Activated naive CD4-positive, alpha-beta T cell treated with anti-CD3 and anti-CD28 coated beads, Interleukin-2, amount 50 U/mL, for 24 hours (primary cell): ENCODE measurements around the gene FOXF1.
A peak's percentile ranks its signal among the peaks of the same experiment; 100 is the strongest.

ENCODE experiments used
- H3K27ac Mint-ChIP-seq: one replicate; pipeline ENCODE4 v1.8.0; 2021; ENCODE audit warnings: mild to moderate bottlenecking, mixed read lengths
- H3K27me3 Mint-ChIP-seq: one replicate; pipeline ENCODE4 v1.8.0; 2021; ENCODE audit warnings: mixed read lengths
- H3K36me3 Mint-ChIP-seq: one replicate; pipeline ENCODE4 v1.8.0; 2021; ENCODE audit warnings: mixed read lengths
- H3K4me1 Mint-ChIP-seq: one replicate; pipeline ENCODE4 v1.8.0; 2021; ENCODE audit warnings: mixed read lengths
- H3K4me3 Mint-ChIP-seq: one replicate; pipeline ENCODE4 v1.8.0; 2021; ENCODE audit warnings: mild to moderate bottlenecking, mixed read lengths
- H3K9me3 Mint-ChIP-seq: one replicate; pipeline ENCODE4 v1.8.0; 2021; ENCODE audit warnings: mixed read lengths

FOXF1 gene

GRCh38 chr16:86563469-86564345, 53.4 kb downstream of the FOXF1 start:
- Mint-ChIP-seq H3K36me3 (no peaks in the 10 kb centered on the region), H3K9me3 (no peaks in the 10 kb centered on the region), H3K27me3 (peaks cover 34% of the 10 kb centered on the region), H3K4me3 (peak overlapping the region; percentile 81), H3K4me1 (peaks cover 28% of the 10 kb centered on the region), H3K27ac (peak overlapping the region; percentile 65)
